Spleen (tissue), 7 donors: ENCODE data around the gene CD2BP2.

Experiments used
- POLR2A ChIP-seq, 3 donors: fragments of 450-650 bp; IDR thresholded peaks; one replicate each; pipeline ENCODE4 v1.5.1; 2017; ENCODE audit warnings: antibody characterized with exemption in 3 of 3, mild to moderate bottlenecking in 1 of 3
- POLR2AphosphoS5 ChIP-seq, 3 donors: sonication (generic); formaldehyde crosslinking; IDR thresholded peaks; one replicate each; pipeline ENCODE4 v1.5.1; 2017; ENCODE audit warnings: antibody characterized with exemption in 3 of 3
- TF ChIP-seq, protein P1 (sequence below), 11 experiments: fragments of 200-600 bp in 7 of 11; fragments of 450-650 bp in 4 of 11; sonication (generic) in 4 of 11; IDR thresholded peaks in 8 of 11; conservative IDR thresholded peaks in 3 of 11; 1 replicate in 7 of 11; 2 replicates in 4 of 11; pipeline versions ENCODE4 v1.4.0 to v1.8.0; 2016 to 2021; ENCODE audit warnings: antibody characterized with exemption in 11 of 11, inconsistent platforms in 4 of 11, mild to moderate bottlenecking in 1 of 11
- donor health status: DM: no; HTN: no; CAD: no; lungs with moderate emphysema.
- donor health status: DM: no; HTN: no; CAD: no.
- donor health status: DM: no; HTN: no; CAD: no.

DNA sequence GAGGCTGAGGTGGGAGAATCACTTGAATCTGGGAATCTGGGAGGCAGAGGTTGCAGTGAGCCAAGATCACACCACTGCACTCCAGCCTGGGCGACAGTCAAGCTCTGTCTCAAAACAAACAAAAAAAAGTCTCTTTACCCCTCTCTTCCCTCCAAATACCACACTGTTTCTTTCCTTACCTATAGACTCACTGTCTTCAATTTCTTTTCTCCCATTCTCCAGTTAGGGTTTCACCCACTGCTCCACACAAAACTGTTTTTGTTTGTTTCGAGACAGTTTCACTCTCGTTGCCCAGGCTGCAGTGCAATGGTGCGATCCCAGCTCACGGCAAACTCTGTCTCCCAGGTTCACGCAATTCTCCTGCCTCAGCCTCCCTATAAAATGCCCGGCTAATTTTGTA is 6.1 kb upstream of the CD2BP2 start:
- TF ChIP-seq, protein P1, sequence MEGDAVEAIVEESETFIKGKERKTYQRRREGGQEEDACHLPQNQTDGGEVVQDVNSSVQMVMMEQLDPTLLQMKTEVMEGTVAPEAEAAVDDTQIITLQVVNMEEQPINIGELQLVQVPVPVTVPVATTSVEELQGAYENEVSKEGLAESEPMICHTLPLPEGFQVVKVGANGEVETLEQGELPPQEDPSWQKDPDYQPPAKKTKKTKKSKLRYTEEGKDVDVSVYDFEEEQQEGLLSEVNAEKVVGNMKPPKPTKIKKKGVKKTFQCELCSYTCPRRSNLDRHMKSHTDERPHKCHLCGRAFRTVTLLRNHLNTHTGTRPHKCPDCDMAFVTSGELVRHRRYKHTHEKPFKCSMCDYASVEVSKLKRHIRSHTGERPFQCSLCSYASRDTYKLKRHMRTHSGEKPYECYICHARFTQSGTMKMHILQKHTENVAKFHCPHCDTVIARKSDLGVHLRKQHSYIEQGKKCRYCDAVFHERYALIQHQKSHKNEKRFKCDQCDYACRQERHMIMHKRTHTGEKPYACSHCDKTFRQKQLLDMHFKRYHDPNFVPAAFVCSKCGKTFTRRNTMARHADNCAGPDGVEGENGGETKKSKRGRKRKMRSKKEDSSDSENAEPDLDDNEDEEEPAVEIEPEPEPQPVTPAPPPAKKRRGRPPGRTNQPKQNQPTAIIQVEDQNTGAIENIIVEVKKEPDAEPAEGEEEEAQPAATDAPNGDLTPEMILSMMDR (IDR thresholded peaks at IDR 0.05 in 8 of 11, conservative IDR thresholded peaks at IDR 0.05 in 3 of 11) = no peak
- no peak for TF ChIP-seq POLR2A (IDR thresholded peaks at IDR 0.05)
- TF ChIP-seq POLR2AphosphoS5 (IDR thresholded peaks at IDR 0.05) = no peak
